Hematopoietic multipotent progenitor cell (in vitro differentiated cells): ENCODE data around the gene FOXK2. TPM values are rescaled to one million over a fixed set of nuclear protein-coding genes. Genes with fewer than 3 reads are reported as not detected.
A peak's percentile ranks its signal among the peaks of the same experiment; 100 is the strongest.

ENCODE experiments used
- DNase-seq, 3 donors: peaks; one replicate each; pipeline ENCODE4 v3.0.0-alpha.2; 2011 to 2015; ENCODE audit warnings: low read depth in 2 of 3, low spot score in 2 of 3
- total RNA-seq: library from RNA; depleted of rRNA; stranded (reverse); fragments of >200 nt; gene quantifications from one replicate; pipeline ENCODE4 v1.2.3, GENCODE V29; 2012

The FOXK2 gene
- total RNA-seq, 1 donor, result 47.9 TPM

DNA sequence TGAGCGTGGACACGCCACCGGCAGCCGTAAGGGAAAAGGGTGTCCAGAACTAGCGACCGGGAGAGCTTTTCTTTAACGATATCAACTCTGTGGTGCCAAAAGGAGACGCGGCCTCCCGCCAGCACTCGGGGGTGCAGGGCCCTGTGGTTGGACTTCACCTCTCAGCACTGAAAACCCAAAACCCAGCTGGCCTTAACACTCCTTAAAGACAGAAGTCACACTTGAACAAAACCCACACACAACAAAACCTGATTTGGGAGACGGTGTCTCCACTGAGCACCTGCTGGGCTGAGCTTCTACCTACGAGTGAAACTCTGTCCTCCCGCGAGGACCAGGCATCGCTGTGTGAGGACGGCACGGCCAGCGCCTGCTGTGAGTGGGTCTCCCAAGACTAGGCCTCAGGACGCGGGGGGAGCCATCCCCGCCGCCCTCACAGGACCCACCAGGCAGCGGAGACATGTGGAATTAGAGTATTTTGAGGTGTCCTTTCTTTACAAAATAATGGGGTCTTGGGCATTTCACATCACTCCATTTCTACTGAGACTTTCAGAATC is 82.0 kb downstream of the FOXK2 start:
- DNase-seq, result no peak

DNA sequence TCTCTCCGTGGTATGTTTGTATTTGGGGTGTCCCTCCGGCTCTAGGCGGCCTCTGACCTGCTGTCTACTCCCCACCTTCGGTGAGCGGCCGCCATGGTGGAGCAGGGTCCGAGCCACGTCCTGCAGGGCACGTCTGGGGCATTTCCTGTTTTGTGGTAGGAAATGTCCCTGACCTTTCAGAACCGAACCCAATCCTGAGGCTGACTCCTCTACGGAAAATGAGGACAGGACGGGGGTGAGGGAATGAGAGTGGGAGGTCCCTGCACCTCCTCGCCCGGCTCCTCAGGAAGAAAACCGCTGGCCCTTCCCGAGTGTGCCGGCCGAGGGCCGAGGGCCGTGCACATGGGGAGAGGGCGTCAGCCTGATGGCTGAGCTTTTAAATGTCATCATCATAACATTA is 83.0 kb downstream of the FOXK2 start:
- no peak for DNase-seq

DNA sequence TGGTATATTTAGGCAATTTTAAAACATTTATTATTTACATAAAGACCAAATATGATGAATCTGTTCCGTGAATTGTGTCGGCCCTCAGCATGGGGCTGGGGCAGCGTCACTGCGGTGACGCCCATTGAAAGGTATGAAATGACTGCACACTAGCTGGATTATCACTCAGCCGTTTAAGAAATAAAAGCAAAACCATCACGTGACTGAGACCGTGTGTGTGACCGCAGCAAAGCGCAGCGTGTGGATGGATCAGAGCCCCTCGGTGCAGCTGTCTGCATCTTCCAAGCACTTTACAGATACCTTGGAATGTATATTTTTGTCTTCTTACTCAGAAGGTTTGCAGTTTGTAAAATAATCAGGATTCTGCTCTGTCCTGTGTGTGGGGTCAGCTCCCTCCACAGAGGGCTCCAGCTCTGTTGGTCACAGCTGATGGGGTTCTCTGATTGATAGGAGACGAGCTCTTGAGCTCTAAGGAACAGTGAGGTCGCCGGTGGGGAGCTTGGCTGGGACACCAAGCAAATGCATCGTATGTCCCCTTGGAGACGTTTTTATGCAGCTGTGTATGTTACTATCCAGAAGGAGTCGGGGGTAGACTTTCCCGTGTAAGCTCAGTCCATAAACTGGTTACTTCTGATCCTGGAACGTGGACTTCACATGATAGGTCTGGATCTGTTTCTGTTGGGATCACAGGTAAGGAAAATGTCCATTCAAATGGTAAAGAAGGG is 83.6 kb downstream of the FOXK2 start:
- no peak for DNase-seq

DNA sequence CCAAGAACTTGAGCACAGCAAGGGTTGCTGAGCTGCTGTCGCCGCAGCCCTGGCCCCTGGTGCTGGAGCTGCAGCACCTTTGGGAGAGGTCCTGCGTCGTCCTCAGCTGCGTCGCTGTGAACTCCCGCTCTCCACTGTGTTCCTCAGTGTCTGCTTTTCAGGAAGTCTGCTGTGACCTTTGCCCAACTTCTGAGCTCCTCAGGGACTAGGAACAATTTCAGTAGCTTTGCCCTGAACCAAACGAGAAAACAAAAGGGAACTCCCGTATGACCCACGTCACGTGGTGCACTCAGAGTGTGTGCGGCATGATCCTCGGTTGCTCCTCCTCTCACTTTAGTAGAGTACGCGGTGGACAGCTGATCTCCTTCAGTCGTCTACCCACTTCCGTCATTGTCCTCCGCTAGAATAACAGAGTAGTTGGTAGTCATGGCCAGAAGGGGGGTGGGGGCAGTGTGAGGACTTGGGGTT is 84.5 kb downstream of the FOXK2 start:
- peak in 2 of 3 donors; percentile 87 to 96 for DNase-seq

DNA sequence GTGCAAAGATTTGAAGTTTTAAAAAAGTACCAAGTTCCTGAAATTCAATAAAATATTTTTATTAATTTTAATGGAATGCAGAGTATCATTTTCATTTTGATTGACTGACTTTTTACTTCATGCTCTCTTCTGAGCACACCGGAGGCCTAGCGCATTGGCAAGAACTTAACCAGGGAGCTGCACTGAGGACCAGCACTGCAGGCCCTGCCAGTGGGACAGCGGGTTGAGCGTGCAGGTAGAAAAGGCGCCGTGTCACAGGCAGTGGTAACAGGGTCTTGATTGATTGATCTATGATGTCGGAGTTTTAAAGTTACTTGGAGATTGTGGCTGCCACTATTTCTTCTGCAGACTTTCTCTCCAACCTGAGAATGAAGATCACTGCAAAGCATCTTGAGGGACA is 85.0 kb downstream of the FOXK2 start:
- no peak for DNase-seq

DNA sequence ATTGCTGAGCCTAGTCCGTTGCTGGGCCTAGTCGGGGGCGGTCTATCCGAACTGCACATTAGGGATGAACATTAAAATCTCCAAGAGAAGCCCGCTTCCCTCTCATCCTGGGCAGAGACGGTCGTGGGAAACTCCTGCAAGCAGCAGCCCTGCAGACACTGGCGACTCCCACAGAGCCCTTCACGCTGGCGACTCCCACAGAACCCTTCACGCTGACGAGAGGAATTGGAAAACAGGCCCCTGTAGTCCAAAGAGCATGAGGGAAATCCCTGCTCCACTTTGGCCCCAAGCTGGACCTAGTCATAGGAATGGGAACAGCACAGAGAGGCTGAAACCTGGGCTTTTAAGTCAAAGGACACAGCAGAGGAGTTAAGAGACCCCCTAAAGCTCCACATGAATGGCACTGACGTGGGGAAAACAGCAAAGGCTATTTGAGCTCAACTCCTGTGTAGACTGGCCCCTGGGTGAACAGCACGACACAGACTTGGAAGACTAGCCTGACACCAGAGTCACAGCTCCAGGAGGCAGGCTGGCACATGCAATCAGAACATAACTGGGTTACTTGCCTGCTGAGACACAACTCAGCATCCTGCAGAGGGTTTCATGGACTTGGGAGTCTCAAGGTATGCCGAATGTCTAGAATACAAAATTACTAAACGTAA is 86.5 kb downstream of the FOXK2 start:
- DNase-seq, result no peak

DNA sequence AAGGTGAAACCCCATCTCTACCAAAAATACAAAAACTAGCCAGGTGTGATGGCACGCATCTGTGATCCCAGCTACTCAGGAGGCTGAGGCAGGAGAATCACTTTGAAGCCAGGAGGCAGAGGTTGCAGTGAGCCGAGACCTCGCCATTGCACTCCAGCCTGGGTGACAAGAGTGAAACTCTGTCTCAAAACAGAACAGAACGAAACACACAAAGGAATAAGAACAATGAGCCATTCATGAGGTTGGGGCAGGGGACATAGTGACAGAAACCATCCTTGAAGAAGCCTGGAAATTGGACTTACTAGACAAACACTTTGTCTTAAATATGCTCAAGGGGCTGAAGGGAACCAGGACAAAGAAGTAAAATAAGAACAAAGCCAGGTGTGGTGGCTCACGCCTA is 89.3 kb downstream of the FOXK2 start:
- DNase-seq, result no peak

DNA sequence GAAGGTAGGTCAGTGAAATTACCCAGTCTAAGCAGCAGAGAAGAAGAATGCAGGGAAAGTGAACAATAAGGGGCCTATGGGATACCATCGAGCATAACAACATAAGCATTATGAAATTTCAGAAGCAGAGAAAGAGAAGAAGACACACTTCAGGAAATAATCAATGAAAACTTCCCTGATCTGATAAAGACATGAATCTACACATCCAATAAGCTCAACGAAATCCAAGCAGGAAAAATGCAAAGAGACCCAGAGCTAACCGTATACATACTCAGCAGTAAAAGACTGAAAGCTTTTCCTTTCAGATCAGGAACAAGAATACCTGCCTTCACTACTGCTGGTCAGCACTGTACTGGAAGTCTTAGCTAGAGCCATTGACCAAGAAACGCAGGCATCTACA is 90.1 kb downstream of the FOXK2 start:
- DNase-seq, result no peak

DNA sequence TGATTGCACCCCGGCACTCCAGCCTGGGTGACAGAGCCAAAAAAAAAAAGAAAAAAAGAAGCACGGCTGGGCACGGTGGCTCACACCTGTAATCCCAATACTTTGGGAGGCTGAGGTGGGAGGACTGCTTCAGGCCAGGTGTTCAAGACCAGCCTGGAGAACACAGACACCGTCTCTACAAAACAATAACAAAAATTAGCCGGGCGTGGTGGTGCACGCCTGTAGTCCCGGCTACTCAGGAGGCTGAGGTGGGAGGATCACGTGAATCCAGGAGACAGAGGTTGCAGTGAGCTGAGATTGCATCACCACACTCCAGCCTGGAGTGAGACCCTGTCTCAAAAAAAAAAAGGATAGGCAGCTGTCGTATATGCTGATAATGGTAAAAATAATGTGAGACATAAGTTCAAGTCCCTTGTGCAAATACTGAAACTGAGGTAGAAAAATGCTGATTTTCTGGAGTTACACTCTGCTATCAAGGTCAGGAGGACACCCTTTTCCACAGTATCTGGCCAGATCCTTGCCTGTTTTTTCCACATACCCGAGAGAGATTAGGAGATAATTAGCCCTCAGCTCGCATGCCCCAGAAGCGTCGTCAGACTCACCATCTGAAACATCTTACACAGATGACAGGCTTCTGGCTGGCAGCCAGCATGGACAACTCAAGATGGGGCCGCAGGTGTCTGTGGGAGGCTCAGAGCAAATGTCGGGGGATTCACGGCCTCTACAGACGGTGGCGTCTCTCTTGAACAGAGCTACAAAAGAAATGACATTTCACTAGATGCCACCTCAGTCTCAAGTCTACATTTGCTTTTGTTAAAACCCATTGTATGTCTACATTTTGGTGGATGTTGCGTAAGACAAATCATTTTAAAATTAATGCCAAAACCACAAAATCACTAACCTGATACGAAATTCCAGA is 91.9 kb downstream of the FOXK2 start:
- no peak for DNase-seq

DNA sequence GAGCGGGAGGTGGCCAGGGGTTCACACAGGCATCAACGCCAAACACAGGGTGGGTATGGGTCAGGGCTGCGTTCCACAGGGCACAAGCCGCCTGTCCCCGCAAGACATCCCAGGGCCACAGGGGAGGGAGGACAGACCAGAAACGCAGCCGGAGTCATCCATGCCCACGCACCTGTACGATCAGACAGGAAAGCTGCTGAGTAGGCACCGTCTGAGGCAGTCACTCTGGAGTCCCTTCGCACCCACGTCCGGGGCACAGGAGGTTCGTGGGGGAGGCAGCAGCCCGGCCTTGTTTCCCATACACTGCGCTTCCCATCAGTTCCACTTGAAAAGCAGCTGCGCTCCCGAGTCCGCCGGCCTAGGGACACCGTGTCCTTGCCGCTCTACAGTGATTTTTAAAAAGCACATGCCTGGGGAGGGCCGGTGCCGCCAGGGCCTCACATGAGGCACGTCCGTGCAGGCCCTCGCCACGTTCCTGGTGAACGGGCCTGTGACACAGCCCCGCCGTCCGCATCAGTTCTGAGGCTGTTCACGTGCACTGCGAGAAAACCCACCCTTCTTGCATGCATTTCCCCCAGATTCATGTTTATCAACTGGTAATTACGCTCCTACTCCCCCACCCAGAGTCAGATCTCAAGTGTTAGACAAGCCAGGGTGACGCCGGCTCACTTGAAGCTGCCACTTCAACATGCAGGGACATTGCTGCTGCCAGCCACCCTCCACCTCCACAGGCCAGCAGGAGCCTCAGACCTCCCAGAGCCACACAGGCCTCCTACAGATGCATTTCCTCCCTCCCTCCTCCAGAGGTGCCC is 94.0 kb downstream of the FOXK2 start:
- no peak for DNase-seq

DNA sequence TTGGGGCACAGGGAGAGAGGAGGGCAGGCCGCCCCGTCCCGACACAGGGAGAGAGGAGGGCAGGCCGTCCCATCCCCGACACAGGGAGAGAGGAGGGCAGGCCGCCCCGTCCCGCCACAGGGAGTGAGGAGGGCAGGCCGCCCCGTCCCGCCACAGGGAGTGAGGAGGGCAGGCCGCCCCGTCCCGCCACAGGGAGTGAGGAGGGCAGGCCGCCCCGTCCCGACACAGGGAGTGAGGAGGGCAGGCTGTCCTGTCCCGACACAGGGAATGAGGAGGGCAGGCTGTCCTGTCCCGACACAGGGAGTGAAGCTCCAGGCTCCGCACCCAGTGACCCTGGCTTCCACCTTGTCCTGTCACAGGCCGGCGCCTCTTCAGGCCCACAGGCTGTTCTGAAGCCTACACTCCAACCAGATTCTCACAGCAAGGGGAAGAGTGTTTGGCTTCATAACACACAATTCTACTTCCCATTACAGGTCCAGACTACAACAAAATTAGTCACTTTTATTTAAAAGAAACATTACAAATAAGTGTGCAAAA is 94.6 kb downstream of the FOXK2 start:
- DNase-seq, result no peak

DNA sequence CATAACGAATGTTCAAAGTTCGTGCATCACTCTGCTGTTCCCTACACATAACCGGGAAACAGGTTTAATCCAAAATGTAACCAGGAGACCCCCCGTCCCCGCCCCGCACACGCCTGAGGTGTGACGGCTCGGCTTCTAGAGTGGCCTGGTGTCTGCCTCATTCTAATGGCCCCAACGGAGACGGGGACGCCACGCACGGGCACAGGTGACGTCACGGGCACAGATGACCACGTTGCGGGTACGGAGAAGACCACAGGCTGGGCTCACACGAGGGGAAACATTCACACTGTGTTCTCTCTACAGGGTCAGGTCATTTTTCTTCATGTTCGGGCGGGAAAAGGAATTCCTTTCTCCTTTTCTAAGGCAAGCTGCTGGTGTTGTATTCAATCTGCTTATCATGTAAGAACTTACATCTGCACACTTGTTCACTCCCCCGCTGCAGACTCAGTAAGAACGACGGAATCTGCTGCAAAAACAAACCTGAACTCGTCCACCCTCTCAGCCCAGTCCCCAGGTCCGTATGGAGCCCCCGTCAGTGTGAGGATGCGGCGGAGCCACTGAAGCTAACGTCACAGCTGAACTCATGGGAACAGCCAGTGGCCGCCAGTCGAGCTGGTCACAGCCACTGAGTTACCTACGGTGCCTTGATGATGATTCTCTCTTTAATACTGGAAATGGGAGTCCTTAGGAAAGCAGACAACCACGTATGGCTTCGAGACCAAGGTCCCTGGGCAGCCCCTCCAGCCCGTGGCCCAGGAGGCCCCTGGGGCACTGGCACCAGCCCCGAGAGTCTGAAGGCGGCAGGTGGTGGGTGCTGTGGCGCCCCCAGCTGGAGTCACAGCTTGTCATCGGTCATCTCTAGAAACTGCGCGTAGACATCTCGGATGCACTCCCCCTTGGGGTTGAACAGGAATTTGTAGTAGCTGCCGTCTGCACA is 95.8 kb downstream of the FOXK2 start:
- DNase-seq, result no peak

DNA sequence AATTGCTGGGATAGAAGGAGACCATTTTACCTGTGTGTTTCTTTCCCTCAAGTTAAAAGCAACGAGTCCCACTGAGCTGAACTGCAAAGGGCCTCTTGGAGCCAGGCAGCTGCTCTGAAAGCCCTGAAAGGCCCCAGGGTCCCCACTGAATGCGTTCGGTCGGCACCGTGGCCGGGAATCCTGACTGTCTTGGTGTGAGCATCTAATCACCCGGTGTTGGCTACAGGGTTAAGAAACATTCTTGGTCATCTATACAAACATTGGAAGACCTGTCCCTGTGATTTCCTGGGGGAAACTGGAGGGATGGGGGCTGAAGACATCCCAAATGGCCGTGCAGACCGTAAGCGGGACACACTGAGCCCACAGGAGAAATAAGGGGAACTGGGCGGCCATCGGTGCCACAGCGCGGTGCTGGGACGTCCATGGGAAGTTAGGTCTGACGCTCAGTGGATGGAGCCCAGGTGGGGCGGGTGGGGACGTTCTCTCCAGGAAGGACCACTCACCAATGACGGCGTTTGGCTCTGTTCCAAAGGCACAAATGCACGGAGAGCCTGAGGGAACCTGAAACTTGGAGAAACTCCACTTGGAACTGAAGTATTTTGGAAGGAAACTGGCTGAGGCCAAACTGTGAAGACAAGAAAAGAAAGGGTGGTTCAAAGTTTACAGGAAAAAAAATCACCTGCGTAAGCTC is 96.6 kb downstream of the FOXK2 start:
- DNase-seq, result no peak

DNA sequence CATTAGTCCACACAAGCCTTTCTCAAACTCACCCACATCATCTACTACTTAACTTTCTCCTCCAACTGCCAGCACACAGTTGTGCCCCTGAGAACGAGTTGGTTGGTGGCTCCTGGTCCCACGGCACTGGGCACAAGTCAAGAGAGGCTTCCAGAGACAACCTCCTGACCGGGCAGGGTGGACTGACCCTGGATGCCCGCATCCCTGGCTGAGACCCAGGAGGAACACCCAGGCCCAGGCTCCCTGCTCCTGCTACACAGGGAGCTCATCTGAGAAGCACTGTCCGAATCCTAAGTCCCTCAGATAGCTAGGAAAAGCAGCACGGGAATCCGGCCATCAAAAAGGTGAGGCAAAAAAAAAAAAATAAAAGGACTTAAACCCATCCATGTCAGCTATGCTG is 99.7 kb downstream of the FOXK2 start:
- DNase-seq, result no peak

DNA sequence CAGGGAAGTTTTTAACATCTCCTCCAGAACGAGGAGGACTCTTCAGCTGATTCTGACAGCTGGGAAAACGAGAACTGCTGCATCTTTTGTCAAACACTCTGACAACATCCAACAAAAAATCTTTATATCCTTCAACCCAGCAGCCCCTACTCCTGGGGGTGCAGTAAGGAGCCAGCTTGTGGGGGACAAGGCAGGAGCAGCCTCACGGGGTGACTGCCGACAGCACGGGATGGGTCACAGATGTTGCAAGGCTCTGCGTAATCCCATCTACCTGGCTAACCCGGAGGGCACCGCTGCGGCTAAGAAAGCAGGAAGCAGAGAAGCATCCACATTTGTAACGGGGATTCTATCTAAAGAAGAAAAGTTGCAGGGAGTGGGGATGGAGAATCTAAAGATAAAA is 100.1 kb downstream of the FOXK2 start:
- no peak for DNase-seq

DNA sequence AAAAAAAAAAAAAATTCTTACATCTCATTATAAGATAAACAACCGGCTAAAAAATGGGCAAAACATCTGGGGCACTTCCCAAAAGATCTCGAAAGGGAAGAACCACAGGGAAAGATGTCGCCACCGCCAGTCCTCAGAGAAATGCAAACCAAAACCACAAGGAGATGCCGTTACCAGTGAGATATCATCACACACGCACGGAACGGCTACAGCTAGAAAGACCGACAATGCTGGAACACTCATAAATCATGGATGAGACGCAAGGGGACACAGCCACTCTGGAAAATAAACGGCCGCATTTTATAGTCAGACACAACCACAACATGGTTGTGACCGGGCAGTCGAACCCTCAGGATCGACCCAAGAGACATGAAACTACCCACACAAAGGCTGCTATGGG is 104.2 kb downstream of the FOXK2 start:
- peak in 2 of 3 donors; percentile 24 to 34 for DNase-seq

DNA sequence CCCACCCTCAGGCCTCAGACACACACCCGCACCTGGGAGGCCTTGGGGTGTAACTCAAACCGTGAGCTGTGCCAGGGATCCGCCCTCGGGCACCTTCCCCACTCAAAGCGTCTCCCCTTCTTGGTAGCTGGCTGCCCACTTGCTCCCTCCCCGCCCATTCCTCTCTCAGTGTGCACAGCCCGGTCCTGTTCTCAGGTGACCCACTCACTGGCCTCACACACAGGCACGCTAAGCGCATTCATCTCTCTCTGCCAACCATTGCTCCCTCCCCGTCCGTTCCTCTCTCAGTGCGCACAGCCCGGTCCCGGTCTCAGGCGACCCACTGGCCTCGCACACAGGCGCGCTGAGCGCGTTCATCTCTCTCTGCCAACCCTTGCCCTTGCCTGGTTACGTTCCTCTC is 107.9 kb downstream of the FOXK2 start:
- DNase-seq, result no peak

DNA sequence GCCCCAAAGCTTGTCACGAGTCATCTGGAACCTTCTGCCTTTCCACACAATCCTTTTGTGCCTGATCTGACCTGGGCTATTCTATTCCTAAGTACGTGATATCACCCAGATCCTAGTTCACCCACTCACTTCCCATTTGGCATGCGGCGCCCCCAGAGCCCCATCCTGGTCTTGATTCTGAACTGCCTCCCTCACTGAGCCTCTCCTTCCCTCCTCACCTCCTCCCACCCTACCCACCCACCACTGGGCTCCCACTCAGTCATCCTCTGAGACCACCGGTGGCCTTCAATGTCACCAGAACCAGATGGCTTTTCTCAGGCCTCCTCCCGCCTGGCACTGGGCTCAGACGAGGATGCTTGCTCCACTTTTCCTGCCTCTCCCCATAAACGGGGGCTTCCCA is 110.2 kb downstream of the FOXK2 start:
- no peak for DNase-seq
